ENCODE results near the gene MED29. TPM values are rescaled to one million over a fixed set of nuclear protein-coding genes. Genes with fewer than 3 reads are reported as not detected.

The MED29 gene
- total and polyA plus RNA-seq, 8 donors = 6.4 to 91.0 (median 21.3) TPM

GRCh38 chr19:39446365-39447084 lies 55.3 kb downstream of the MED29 start:
- no peak for DNase-seq
- Histone ChIP-seq H3K27me3 (no peaks in the 10 kb centered on the region), H3K4me3 (peak overlapping the region; percentile 68 to 97 (median 86)), H3K9me3 (no peaks in the 10 kb centered on the region), H3K4me1 (peaks cover 20 to 67% (median 47%) of the 10 kb centered on the region in 4 donors), H3K36me3 (peaks cover 0 to 23% (median 13%) of the 10 kb centered on the region in 4 donors), H3K27ac (peak overlapping the region in 4 of 5 donors; percentile 88 to 96 (median 95))
- TF ChIP-seq POLR2AphosphoS5 (IDR thresholded peaks at IDR 0.05) = no peak
- WGBS, 5 donors = 75 to 83% (median 80%) methylated on average over 16 of the region's 16 CpGs
- intact Hi-C loops (cut with DNase I; ENCODE audit: low total_unique reads) = no loop called here

- peak overlapping the region in 1 of 4 donors; percentile 87 for H3K4me3 ChIP-seq
- H3K27me3 ChIP-seq = no peaks in the 10 kb centered on the region
- peaks cover 20 to 77% (median 47%) of the 10 kb centered on the region in 4 donors for H3K4me1 ChIP-seq
- TF ChIP-seq EP300 (IDR thresholded peaks at IDR 0.05) (no peak), CTCF (IDR thresholded peaks at IDR 0.05) (no peak), POLR2AphosphoS5 (IDR thresholded peaks at IDR 0.05) (no peak), POLR2A (IDR thresholded peaks at IDR 0.05) (no peak)
- no peaks in the 10 kb centered on the region for H3K9me3 ChIP-seq
- no peak overlapping the region for H3K27ac ChIP-seq
- DNase-seq = no peak
- 66 to 77% (median 75%) methylated on average over 3 of the region's 3 CpGs for WGBS, 5 donors
- peaks cover 6 to 37% (median 29%) of the 10 kb centered on the region in 4 donors for H3K36me3 ChIP-seq
- intact Hi-C loops (cut with DNase I; ENCODE audit: low total_unique reads) = no loop called here
Measured at GRCh38 chr19:39448271-39448670, 57.1 kb downstream of the MED29 start.

- Histone ChIP-seq H3K36me3 (peaks cover 14 to 47% (median 39%) of the 10 kb centered on the region in 4 donors), H3K27me3 (no peaks in the 10 kb centered on the region), H3K9me3 (no peaks in the 10 kb centered on the region), H3K4me1 (peaks cover 20 to 72% (median 45%) of the 10 kb centered on the region in 4 donors), H3K27ac (no peak overlapping the region), H3K4me3 (no peak overlapping the region)
- 69 to 79% (median 75%) methylated on average over 8 of the region's 8 CpGs for WGBS, 5 donors
- no peak for DNase-seq
- no peak for TF ChIP-seq POLR2AphosphoS5 (IDR thresholded peaks at IDR 0.05)
- no peak for TF ChIP-seq EP300 (IDR thresholded peaks at IDR 0.05)
- TF ChIP-seq POLR2A (IDR thresholded peaks at IDR 0.05) = no peak
- no peak for TF ChIP-seq CTCF (IDR thresholded peaks at IDR 0.05)
- intact Hi-C loops (cut with DNase I; ENCODE audit: low total_unique reads) = no loop called here
Measured at GRCh38 chr19:39449116-39449797, 58.1 kb downstream of the MED29 start.

Small RNAs within 50 kb of the gene (small RNA-seq; reads per million reads assigned to genes)
- gene AC011445.2 = 0 to 0.20 (median 0) reads per million in 4 donors
- gene MIR4530 = 0 reads per million in 4 donors
- 0 reads per million in 4 donors for gene RN7SL566P

Other genes starting within 250 kb of the MED29 start
- not detected for gene NCCRP1, start 194.4 kb upstream of the MED29 start, total RNA-seq
- gene NCCRP1, start 194.4 kb upstream of the MED29 start, polyA plus RNA-seq = 10 to 100 TPM in 1 of 3 donors, under 1 TPM in 1, not detected in 1; 0.37 to 40.6 TPM
- gene SYCN, start 187.1 kb upstream of the MED29 start, total RNA-seq = not detected
- 1 to 10 TPM in 1 of 3 donors, under 1 TPM in 1, not detected in 1; 0.65 to 1.9 TPM for gene SYCN, start 187.1 kb upstream of the MED29 start, polyA plus RNA-seq
- not detected for gene IFNL3, start 146.4 kb upstream of the MED29 start, total RNA-seq
- not detected for gene IFNL3, start 146.4 kb upstream of the MED29 start, polyA plus RNA-seq
- not detected for gene IFNL4, start 142.5 kb upstream of the MED29 start, total RNA-seq
- not detected for gene IFNL4, start 142.5 kb upstream of the MED29 start, polyA plus RNA-seq
- not detected for gene IFNL2, start 123.0 kb upstream of the MED29 start, total RNA-seq
- gene IFNL2, start 123.0 kb upstream of the MED29 start, polyA plus RNA-seq = not detected
- gene IFNL1, start 95.0 kb upstream of the MED29 start, total RNA-seq = not detected
- not detected for gene IFNL1, start 95.0 kb upstream of the MED29 start, polyA plus RNA-seq
- 1 to 10 TPM in 1 of 5 donors, under 1 TPM in 3, not detected in 1; 0.18 to 2.3 (median 0.29) TPM for gene LRFN1, start 70.5 kb upstream of the MED29 start, total RNA-seq
- 1 to 10 TPM in 1 of 3 donors, under 1 TPM in 2; 0.31 to 1.2 (median 0.80) TPM for gene LRFN1, start 70.5 kb upstream of the MED29 start, polyA plus RNA-seq
- 10 to 100 TPM in 2 of 5 donors, not detected in 3; 12.9 to 18.2 TPM for gene GMFG, start 55.3 kb upstream of the MED29 start, total RNA-seq
- gene GMFG, start 55.3 kb upstream of the MED29 start, polyA plus RNA-seq = 10 to 100 TPM; 31.6 to 69.8 (median 56.0) TPM
- 100 to 1,000 TPM in 2 of 5 donors, 10 to 100 TPM in 3; 52.1 to 136 (median 63.4) TPM for gene SAMD4B, start 49.0 kb upstream of the MED29 start, total RNA-seq
- gene SAMD4B, start 49.0 kb upstream of the MED29 start, polyA plus RNA-seq = 10 to 100 TPM; 49.9 to 76.9 (median 69.0) TPM
- 10 to 100 TPM in 3 of 5 donors, 1 to 10 TPM in 2; 7.0 to 77.2 (median 21.4) TPM for gene PAF1, start 272 bp upstream of the MED29 start, total RNA-seq
- 10 to 100 TPM; 31.7 to 49.0 (median 32.2) TPM for gene PAF1, start 272 bp upstream of the MED29 start, polyA plus RNA-seq
- gene ZFP36, start 15.5 kb downstream of the MED29 start, total RNA-seq = 1,000 to 10,000 TPM in 1 of 5 donors, 100 to 1,000 TPM in 3, 10 to 100 TPM in 1; 26.1 to 1,667 (median 340) TPM
- gene ZFP36, start 15.5 kb downstream of the MED29 start, polyA plus RNA-seq = 100 to 1,000 TPM; 127 to 150 (median 136) TPM
- 10 to 100 TPM in 2 of 5 donors, 1 to 10 TPM in 3; 1.4 to 20.2 (median 8.5) TPM for gene PLEKHG2, start 21.3 kb downstream of the MED29 start, total RNA-seq
- gene PLEKHG2, start 21.3 kb downstream of the MED29 start, polyA plus RNA-seq = 1 to 10 TPM; 4.6 to 6.3 (median 4.9) TPM
- 1,000 to 10,000 TPM in 3 of 5 donors, 100 to 1,000 TPM in 1, 10 to 100 TPM in 1; 69.0 to 2,451 (median 1,419) TPM for gene RPS16, start 44.6 kb downstream of the MED29 start, total RNA-seq
- gene RPS16, start 44.6 kb downstream of the MED29 start, polyA plus RNA-seq = 1,000 to 10,000 TPM; 3,264 to 4,294 (median 3,586) TPM
- 100 to 1,000 TPM in 3 of 5 donors, 10 to 100 TPM in 2; 61.7 to 127 (median 101) TPM for gene SUPT5H, start 54.2 kb downstream of the MED29 start, total RNA-seq
- 100 to 1,000 TPM in 2 of 3 donors, 10 to 100 TPM in 1; 97.2 to 121 (median 118) TPM for gene SUPT5H, start 54.2 kb downstream of the MED29 start, polyA plus RNA-seq
- 100 to 1,000 TPM in 1 of 5 donors, 10 to 100 TPM in 4; 35.0 to 106 (median 56.2) TPM for gene TIMM50, start 89.5 kb downstream of the MED29 start, total RNA-seq
- 10 to 100 TPM; 36.5 to 51.2 (median 49.7) TPM for gene TIMM50, start 89.5 kb downstream of the MED29 start, polyA plus RNA-seq
- not detected for gene DLL3, start 107.6 kb downstream of the MED29 start, total RNA-seq
- gene DLL3, start 107.6 kb downstream of the MED29 start, polyA plus RNA-seq = under 1 TPM in 1 of 3 donors, not detected in 2; 0.08 TPM
- gene SELENOV, start 123.8 kb downstream of the MED29 start, total RNA-seq = not detected
- not detected for gene SELENOV, start 123.8 kb downstream of the MED29 start, polyA plus RNA-seq
- 1 to 10 TPM in 3 of 5 donors, under 1 TPM in 1, not detected in 1; 0.58 to 5.7 (median 1.9) TPM for gene EID2B, start 141.5 kb downstream of the MED29 start, total RNA-seq
- gene EID2B, start 141.5 kb downstream of the MED29 start, polyA plus RNA-seq = 1 to 10 TPM; 1.2 to 1.9 (median 1.2) TPM
- 10 to 100 TPM in 1 of 5 donors, 1 to 10 TPM in 3, not detected in 1; 4.3 to 56.5 (median 6.1) TPM for gene EID2, start 148.8 kb downstream of the MED29 start, total RNA-seq
- 10 to 100 TPM in 2 of 3 donors, 1 to 10 TPM in 1; 8.7 to 12.5 (median 10.2) TPM for gene EID2, start 148.8 kb downstream of the MED29 start, polyA plus RNA-seq
- gene LGALS13, start 211.1 kb downstream of the MED29 start, total RNA-seq = not detected
- gene LGALS13, start 211.1 kb downstream of the MED29 start, polyA plus RNA-seq = not detected

Measured in stomach (tissue), 9 donors.